H1 (cell line): Measurements from ENCODE around the gene REG1B. TPM values are rescaled to one million over a fixed set of nuclear protein-coding genes. Genes with fewer than 3 reads are reported as not detected.

Experiments
- CTCF ChIA-PET: fragments of 300-600 bp; sonication (Branson Sonifier 250); formaldehyde crosslinking; loops from one replicate; lab custom pipeline; 2021; ENCODE audit not compliant: partially characterized antibody; lab: Charles Lee
- POLR2A ChIA-PET: fragments of 300-600 bp; sonication (Branson Sonifier 250); formaldehyde crosslinking; loops from one replicate; lab custom pipeline; 2021; ENCODE audit warnings: inconsistent platforms; ENCODE audit not compliant: partially characterized antibody; lab: Charles Lee
- DNase-seq, 2 experiments: peaks; one replicate each; pipeline versions ENCODE4 v3.0.0 to v3.0.0-alpha.2; 2010 to 2022; ENCODE audit warnings: low spot score in 2 of 2, low read depth in 1 of 2, mixed read lengths in 1 of 2
- FAIRE-seq: peaks from 2 replicates; lab custom pipeline; 2011; peaks lifted over from hg19 to GRCh38; lab: Jason Lieb, UNC
- H2AFZ ChIP-seq: 2 replicates; pipeline ENCODE4 v1.8.1; 2012; ENCODE audit warnings: low read length, inconsistent platforms
- H2AK5ac ChIP-seq: 2 replicates; pipeline ENCODE4 v1.6.1; 2013; ENCODE audit warnings: low read depth, low read length
- H2BK120ac ChIP-seq: replicated peaks from 2 replicates; pipeline ENCODE3; 2013; ENCODE audit warnings: low read depth, low read length, inconsistent platforms
- H2BK12ac ChIP-seq: 2 replicates; pipeline ENCODE4 v1.6.1; 2013; ENCODE audit warnings: low read depth, low read length
- H2BK15ac ChIP-seq: 2 replicates; pipeline ENCODE4 v1.6.1; 2013; ENCODE audit warnings: low read length
- H2BK20ac ChIP-seq: 2 replicates; pipeline ENCODE4 v1.6.1; 2013; ENCODE audit warnings: low read length
- H2BK5ac ChIP-seq: 2 replicates; pipeline ENCODE4 v1.6.1; 2013; ENCODE audit warnings: low read depth, low read length
- H3K14ac ChIP-seq: 2 replicates; pipeline ENCODE4 v1.6.1; 2013; ENCODE audit warnings: inconsistent platforms; ENCODE audit not compliant: insufficient read length
- H3K18ac ChIP-seq: 2 replicates; pipeline ENCODE4 v1.6.1; 2013; ENCODE audit warnings: low read length; ENCODE audit errors: extremely low read depth
- H3K23ac ChIP-seq: 2 replicates; pipeline ENCODE4 v1.6.1; 2013; ENCODE audit warnings: inconsistent platforms; ENCODE audit not compliant: insufficient read length
- H3K23me2 ChIP-seq: 2 replicates; pipeline ENCODE4 v1.6.1; 2013; ENCODE audit warnings: low read depth, low read length
- H3K27ac ChIP-seq: 2 replicates; pipeline ENCODE4 v1.6.1; 2011; ENCODE audit warnings: low read depth, low read length, inconsistent platforms
- H3K27me3 ChIP-seq, 4 experiments: replicated peaks in 1 of 4; 1 replicate in 1 of 4; 2 replicates in 3 of 4; pipeline versions ENCODE4 v1.6.1 to v1.8.1; 2011 to 2013; ENCODE audit warnings: low read length in 3 of 4, mild to moderate bottlenecking in 3 of 4, inconsistent platforms in 2 of 4, mixed read lengths in 2 of 4, moderate library complexity in 1 of 4; ENCODE audit not compliant: control insufficient read depth in 3 of 4, insufficient read depth in 3 of 4; ENCODE audit errors: extremely low read depth in 1 of 4
- H3K36me3 ChIP-seq, 4 experiments: 2 replicates each; pipeline versions ENCODE4 v1.6.1 to v1.8.1; 2011 to 2013; ENCODE audit warnings: mild to moderate bottlenecking in 4 of 4, low read length in 3 of 4, moderate library complexity in 2 of 4, control low read depth in 1 of 4, inconsistent platforms in 1 of 4; ENCODE audit not compliant: insufficient read depth in 4 of 4, control insufficient read depth in 2 of 4
- H3K4ac ChIP-seq: replicated peaks from 2 replicates; pipeline ENCODE3; 2013; ENCODE audit warnings: low read length, low read depth, mixed read lengths, inconsistent platforms; ENCODE audit not compliant: insufficient read length
- H3K4me1 ChIP-seq, 4 experiments: replicated peaks in 1 of 4; 1 replicate in 1 of 4; 2 replicates in 3 of 4; pipeline versions ENCODE4 v1.6.1 to v1.8.1; 2011 to 2013; ENCODE audit warnings: low read length in 3 of 4, inconsistent platforms in 2 of 4, mixed read lengths in 1 of 4; ENCODE audit not compliant: insufficient read depth in 4 of 4, control insufficient read depth in 3 of 4
- H3K4me2 ChIP-seq, 2 experiments: 2 replicates each; pipeline versions ENCODE4 v1.6.1 to v1.8.1; 2011 to 2013; ENCODE audit warnings: low read depth in 2 of 2, low read length in 2 of 2, control low read depth in 1 of 2, inconsistent platforms in 1 of 2, mild to moderate bottlenecking in 1 of 2; ENCODE audit not compliant: insufficient read depth in 1 of 2
- H3K4me3 ChIP-seq, 4 experiments: fragments of 200-600, 300-600 bp in 1 of 4; sonication (generic), shearing (Covaris generic), sonication (Bioruptor Twin) in 1 of 4; 2 replicates each; pipeline versions ENCODE4 v1.5.1 to v1.8.1; 2011 to 2016; ENCODE audit warnings: low read length in 4 of 4, low read depth in 3 of 4, control low read depth in 2 of 4, inconsistent platforms in 2 of 4, mild to moderate bottlenecking in 2 of 4, mixed read lengths in 1 of 4, moderate library complexity in 1 of 4; ENCODE audit not compliant: insufficient read depth in 2 of 4; ENCODE audit errors: extremely low read depth in 1 of 4
- H3K56ac ChIP-seq: replicated peaks from 2 replicates; pipeline ENCODE3; 2013; ENCODE audit warnings: low read depth, mild to moderate bottlenecking, mixed read lengths, low read length, inconsistent platforms; ENCODE audit not compliant: insufficient read length
- H3K79me1 ChIP-seq: 2 replicates; pipeline ENCODE4 v1.6.1; 2013; ENCODE audit warnings: low read depth, low read length, control low read depth
- H3K79me2 ChIP-seq, 2 experiments: 2 replicates each; pipeline versions ENCODE4 v1.6.1 to v1.8.1; 2012 to 2013; ENCODE audit warnings: low read length in 2 of 2, mild to moderate bottlenecking in 2 of 2, inconsistent platforms in 1 of 2; ENCODE audit not compliant: insufficient read depth in 2 of 2, control insufficient read depth in 1 of 2
- H3K9ac ChIP-seq, 4 experiments: replicated peaks in 1 of 4; 1 replicate in 1 of 4; 2 replicates in 3 of 4; pipeline versions ENCODE4 v1.6.1 to v1.8.1; 2011 to 2013; ENCODE audit warnings: low read depth in 3 of 4, low read length in 3 of 4, control low read depth in 2 of 4, mild to moderate bottlenecking in 2 of 4, moderate library complexity in 2 of 4, inconsistent platforms in 1 of 4; ENCODE audit errors: extremely low read depth in 1 of 4
- H3K9me3 ChIP-seq, 2 experiments: 2 replicates each; pipeline versions ENCODE4 v1.6.1 to v1.8.1; 2012 to 2013; ENCODE audit warnings: mild to moderate bottlenecking in 2 of 2, moderate library complexity in 2 of 2, control low read depth in 1 of 2, inconsistent platforms in 1 of 2, low read depth in 1 of 2, low read length in 1 of 2, mixed read lengths in 1 of 2; ENCODE audit not compliant: insufficient read depth in 2 of 2
- H4K20me1 ChIP-seq, 2 experiments: replicated peaks in 1 of 2; 2 replicates each; pipeline versions ENCODE3 to v1.8.1; 2011 to 2013; ENCODE audit warnings: inconsistent platforms in 2 of 2, low read length in 2 of 2, mild to moderate bottlenecking in 1 of 2; ENCODE audit not compliant: insufficient read depth in 2 of 2, control insufficient read depth in 1 of 2
- H4K5ac ChIP-seq: 2 replicates; pipeline ENCODE4 v1.6.1; 2013; ENCODE audit warnings: low read length, low read depth, mixed read lengths, inconsistent platforms; ENCODE audit not compliant: insufficient read length
- H4K8ac ChIP-seq: 2 replicates; pipeline ENCODE4 v1.8.0; 2013; ENCODE audit warnings: mild to moderate bottlenecking, moderate library complexity, low read length, inconsistent platforms; ENCODE audit not compliant: insufficient read depth; ENCODE audit errors: extremely low read depth
- H4K91ac ChIP-seq: replicated peaks from 2 replicates; pipeline ENCODE3; 2013; ENCODE audit warnings: low read length, mixed read lengths, inconsistent platforms; ENCODE audit not compliant: insufficient read length
- BCL11A ChIP-seq, 2 experiments: IDR thresholded peaks; one replicate each; pipeline ENCODE4 v1.6.1; 2011; ENCODE audit warnings: low read depth in 2 of 2, low read length in 2 of 2, mild to moderate bottlenecking in 2 of 2
- BRCA1 ChIP-seq: IDR thresholded peaks from 2 replicates; pipeline ENCODE4 v1.6.1; 2012; ENCODE audit warnings: low read depth, low read length, improper control_type of control experiment
- CHD2 ChIP-seq: IDR thresholded peaks from 2 replicates; pipeline ENCODE4 v1.6.1; 2012; ENCODE audit warnings: low read length, improper control_type of control experiment
- CTBP2 ChIP-seq: IDR thresholded peaks from 2 replicates; pipeline ENCODE4 v1.7.0; 2011; ENCODE audit warnings: borderline replicate concordance, mild to moderate bottlenecking, moderate library complexity, mixed read lengths, low read length; ENCODE audit not compliant: insufficient read depth, insufficient read length
- EP300 ChIP-seq, 2 experiments: IDR thresholded peaks; 1 replicate in 1 of 2; 2 replicates in 1 of 2; pipeline ENCODE4 v1.6.1; 2011 to 2012; ENCODE audit warnings: low read depth in 2 of 2, low read length in 2 of 2, mild to moderate bottlenecking in 2 of 2, borderline replicate concordance in 1 of 2, inconsistent platforms in 1 of 2, moderate library complexity in 1 of 2
- EZH2 ChIP-seq: fragments of 200-600 bp; sonication (generic); IDR thresholded peaks from 2 replicates; pipeline ENCODE4 v1.7.1; 2012; ENCODE audit warnings: low read depth, mild to moderate bottlenecking, moderate library complexity, low read length, inconsistent platforms; ENCODE audit not compliant: severe bottlenecking
- GABPA ChIP-seq: IDR thresholded peaks from 2 replicates; pipeline ENCODE4 v1.6.1; 2011; ENCODE audit warnings: mild to moderate bottlenecking, low read length, moderate library complexity, borderline replicate concordance; ENCODE audit not compliant: insufficient read depth
- HDAC6 ChIP-seq: IDR thresholded peaks from one replicate; pipeline ENCODE4 v1.7.1; 2012; ENCODE audit warnings: low read depth, mild to moderate bottlenecking, inconsistent platforms, low read length, moderate library complexity
- KDM1A ChIP-seq: fragments of 200-600, 300-600 bp; sonication (generic); IDR thresholded peaks from 2 replicates; pipeline ENCODE4 v1.7.1; 2016; ENCODE audit warnings: mild to moderate bottlenecking, low read length, borderline replicate concordance
- SIRT6 ChIP-seq: IDR thresholded peaks from one replicate; pipeline ENCODE4 v1.7.1; 2012; ENCODE audit warnings: low read length, inconsistent platforms
- SP1 ChIP-seq: IDR thresholded peaks from 2 replicates; pipeline ENCODE4 v1.6.1; 2011; ENCODE audit warnings: low read depth, low read length
- SUZ12 ChIP-seq: fragments of 200-600 bp; sonication (generic); IDR thresholded peaks from 2 replicates; pipeline ENCODE4 v1.6.1; 2012; ENCODE audit warnings: mild to moderate bottlenecking, inconsistent platforms, low read length, moderate library complexity, mixed read lengths
- WGBS, 2 experiments: shearing (Covaris generic) in 1 of 2; methylation state at CpG; one replicate each; pipeline versions ENCODE4 v1.1.6 to v1.1.7; 2013 to 2015; ENCODE audit warnings: low lambda C conversion rate in 2 of 2, mixed read lengths in 2 of 2, inconsistent platforms in 1 of 2, low coverage in 1 of 2, missing lambda C conversion rate in 1 of 2; ENCODE audit not compliant: insufficient replicate concordance in 2 of 2, insufficient coverage in 1 of 2, insufficient read length in 1 of 2; ENCODE audit errors: extremely low coverage in 1 of 2, missing lambda C conversion rate in 1 of 2; 5-methylcytosine and 5-hydroxymethylcytosine counted together
- polyA plus RNA-seq, 7 experiments: library from polyadenylated mRNA; depleted of rRNA in 3 of 7; stranded (reverse) in 5 of 7; unstranded in 2 of 7; fragments of >200 nt in 5 of 7; fragments of 200-250 nt in 2 of 7; gene quantifications; 1 replicate in 5 of 7; 2 replicates in 1 of 7; 4 replicates in 1 of 7; pipeline versions ENCODE4 v1.2.1 to v1.2.3, GENCODE V29; 2011 to 2013; ENCODE audit warnings: missing spikeins in 2 of 7, mixed read lengths in 2 of 7
- total RNA-seq: library from RNA; stranded (reverse); fragmentation: NEBNext Ultra II Directional; extraction: Animal tissue kit (Norgen Biotek cat#: 25700); gene quantifications from 2 replicates; pipeline ENCODE4 v1.2.1, GENCODE V29; 2021

Gene REG1B
- total and polyA plus RNA-seq, 2 of the 8 experiments (the other 6 are each of a cell fraction or from before 2014, with no cell fraction given), result not detected

DNA sequence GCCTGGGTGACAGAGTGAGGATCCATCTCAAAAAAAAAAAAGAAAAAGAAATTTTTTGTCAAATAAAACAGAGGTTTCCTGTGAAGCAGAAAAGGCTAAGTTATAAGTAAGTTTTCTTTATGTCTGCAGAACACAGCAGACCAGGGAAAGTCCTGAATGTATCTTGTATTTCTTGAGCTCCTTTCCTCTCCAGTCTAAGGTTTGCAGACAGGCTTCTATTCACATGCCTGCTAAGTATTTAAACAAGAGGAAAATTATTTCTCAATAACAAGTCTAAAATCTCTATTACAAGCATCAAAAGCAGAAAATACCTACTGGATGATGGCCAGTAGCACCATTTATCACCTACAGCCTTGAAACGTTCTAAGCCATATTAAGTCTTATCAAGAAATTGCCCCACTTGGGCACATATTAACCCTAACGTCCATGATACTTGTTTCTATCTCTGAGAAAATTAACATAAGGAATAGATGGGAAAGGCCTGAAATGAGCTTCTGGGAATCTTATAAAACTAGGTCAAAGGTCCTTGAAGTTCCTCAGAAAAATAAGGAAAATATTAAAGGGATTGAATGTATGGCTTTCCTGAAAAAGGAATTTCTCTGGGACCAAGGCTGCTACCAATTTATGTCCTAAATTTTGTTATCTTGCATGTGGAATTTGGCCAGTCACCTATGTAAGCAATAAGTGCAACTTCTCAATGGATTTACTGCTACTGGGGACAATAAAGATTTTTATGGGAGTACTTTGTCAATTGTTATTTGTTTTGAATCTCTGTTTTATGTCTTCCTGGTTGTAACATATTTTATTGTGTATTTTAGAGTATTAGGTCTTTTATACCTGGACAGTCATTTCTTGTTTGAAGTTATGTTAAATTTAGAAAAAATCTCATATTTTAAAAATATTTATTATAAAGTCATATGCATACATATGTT lies 29.5 kb upstream of the REG1B start:
- H4K8ac ChIP-seq, result no peak overlapping the region
- H3K4me3 ChIP-seq, result no peak overlapping the region
- H3K79me2 ChIP-seq, result no peaks in the 10 kb centered on the region
- H3K23me2 ChIP-seq, result 0 out of 2 replicates have a peak, but pooled peaks cover 2% of the 10 kb centered on the region
- no peak overlapping the region for H3K4me2 ChIP-seq
- no peak overlapping the region for H3K4ac ChIP-seq
- H2BK20ac ChIP-seq, result no peak overlapping the region
- no peaks in the 10 kb centered on the region for H3K79me1 ChIP-seq
- no peak overlapping the region for H3K9ac ChIP-seq
- no peak for DNase-seq
- no peak for FAIRE-seq
- no peak overlapping the region for H2AFZ ChIP-seq
- no peak overlapping the region for H2BK12ac ChIP-seq
- ChIA-PET POLR2A (no interaction called here), CTCF (no interaction called here)
- H3K23ac ChIP-seq, result no peak overlapping the region
- H3K27ac ChIP-seq, result no peak overlapping the region
- no peaks in the 10 kb centered on the region for H3K4me1 ChIP-seq
- H2BK120ac ChIP-seq, result no peak overlapping the region
- 81% methylated on average over 2 of the region's 2 CpGs; no CpG with 5 or more reads in 1 of the 2 experiments for WGBS, 2 experiments
- no peak overlapping the region for H2BK15ac ChIP-seq
- no peak overlapping the region for H2AK5ac ChIP-seq
- H3K18ac ChIP-seq, result no peak overlapping the region
- H3K36me3 ChIP-seq, result no peaks in the 10 kb centered on the region
- no peaks in the 10 kb centered on the region for H3K27me3 ChIP-seq
- no peaks in the 10 kb centered on the region for H4K20me1 ChIP-seq
- H2BK5ac ChIP-seq, result no peak overlapping the region
- no peak overlapping the region for H4K91ac ChIP-seq
- no peak overlapping the region for H3K56ac ChIP-seq
- H4K5ac ChIP-seq, result no peak overlapping the region
- H3K9me3 ChIP-seq, result no peaks in the 10 kb centered on the region
- no peak overlapping the region for H3K14ac ChIP-seq
- TF ChIP-seq CHD2 (no peak), HDAC6 (no peak), SUZ12 (no peak), BRCA1 (no peak), CTBP2 (no peak), SP1 (no peak), EZH2 (no peak), KDM1A (no peak), EP300 (IDR thresholded peaks at IDR 0.05; ENCODE audit: borderline replicate concordance in 1 of 2, low read depth in 2 of 2, low read length in 2 of 2) (no peak), SIRT6 (no peak), GABPA (no peak), BCL11A (IDR thresholded peaks at IDR 0.05; ENCODE audit: low read depth in 2 of 2, low read length in 2 of 2) (no peak)
